Measurements from ENCODE around the gene CD99L2. TPM values are rescaled to one million over a fixed set of nuclear protein-coding genes. Genes with fewer than 3 reads are reported as not detected.

CD99L2 gene
- total RNA-seq, 1 experiment from 2014 or later: 54.7 TPM

DNA sequence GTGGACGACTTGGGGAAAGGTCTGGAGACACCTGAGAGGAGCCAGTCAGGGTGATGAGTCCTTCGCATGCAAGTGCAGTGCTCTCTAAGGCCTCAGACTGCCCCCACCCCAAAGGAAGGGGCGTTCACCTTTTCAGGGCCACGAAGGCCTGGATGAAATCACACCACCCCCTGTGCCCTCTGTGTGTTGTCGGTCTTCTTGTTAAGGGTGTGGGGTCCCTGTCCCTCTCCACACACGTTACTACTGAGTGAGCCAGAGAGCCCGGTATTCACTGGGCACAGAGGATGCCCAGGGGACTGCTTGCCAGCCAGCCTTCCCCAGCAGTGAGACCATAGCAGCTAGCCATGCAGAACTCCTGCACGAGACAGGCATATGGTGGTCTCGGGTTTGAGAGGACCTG, 133.2 kb downstream of the CD99L2 start:
- no peak for DNase-seq
- no peaks in the 10 kb centered on the region for H3K36me3 ChIP-seq
- H3K4me3 ChIP-seq: no peak overlapping the region
- H3K27me3 ChIP-seq: no peaks in the 10 kb centered on the region
- H3K9me3 ChIP-seq: no peaks in the 10 kb centered on the region

DNA sequence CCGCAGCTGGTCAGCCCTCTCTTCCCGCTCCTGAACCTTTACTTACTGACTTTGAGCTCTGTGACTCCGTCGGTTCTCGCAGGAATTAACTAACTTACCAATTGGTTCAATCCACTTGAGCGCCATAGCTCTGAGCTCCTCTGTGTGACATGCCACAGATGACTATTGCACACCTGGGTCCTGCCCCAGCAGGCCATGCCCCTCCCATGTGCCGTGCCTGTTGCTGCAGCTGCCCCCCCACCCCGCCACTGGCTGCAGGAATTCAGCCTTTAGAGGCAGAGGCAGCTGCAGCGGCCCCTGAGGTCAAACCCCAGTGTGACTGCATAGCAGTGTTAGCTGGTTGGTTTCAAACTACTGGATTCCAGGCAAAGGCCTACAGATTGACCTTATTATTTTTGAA, 134.7 kb downstream of the CD99L2 start:
- Histone ChIP-seq H3K9me3 (no peaks in the 10 kb centered on the region), H3K36me3 (no peaks in the 10 kb centered on the region), H3K27me3 (no peaks in the 10 kb centered on the region), H3K4me3 (no peak overlapping the region)
- DNase-seq: no peak

DNA sequence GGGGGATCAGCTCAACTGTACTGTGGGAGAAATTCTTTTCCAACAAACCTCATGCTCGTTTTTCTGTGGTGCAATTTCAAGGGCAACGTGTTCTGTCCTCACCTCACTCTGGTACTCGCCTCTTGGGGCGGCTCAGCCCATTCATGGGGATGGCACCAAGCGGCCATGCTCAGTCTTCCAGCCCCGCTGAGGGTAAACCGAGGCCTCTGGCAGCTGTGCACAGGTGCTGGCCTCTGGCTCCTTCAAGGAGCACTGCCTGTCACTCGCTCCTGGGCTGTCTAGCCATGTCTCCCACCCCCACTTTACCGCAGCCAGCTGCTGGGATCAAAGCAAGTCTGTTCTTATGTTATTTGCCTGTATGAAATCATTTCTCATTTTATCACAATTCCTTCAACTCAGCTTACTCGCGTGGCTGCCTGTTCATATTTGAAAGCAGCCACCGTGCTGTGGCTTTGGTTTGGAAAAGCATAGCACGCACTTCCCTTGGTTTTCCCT, 135.1 kb downstream of the CD99L2 start:
- no peaks in the 10 kb centered on the region for H3K27me3 ChIP-seq
- H3K4me3 ChIP-seq: no peak overlapping the region
- no peaks in the 10 kb centered on the region for H3K9me3 ChIP-seq
- DNase-seq: no peak
- no peaks in the 10 kb centered on the region for H3K36me3 ChIP-seq

DNA sequence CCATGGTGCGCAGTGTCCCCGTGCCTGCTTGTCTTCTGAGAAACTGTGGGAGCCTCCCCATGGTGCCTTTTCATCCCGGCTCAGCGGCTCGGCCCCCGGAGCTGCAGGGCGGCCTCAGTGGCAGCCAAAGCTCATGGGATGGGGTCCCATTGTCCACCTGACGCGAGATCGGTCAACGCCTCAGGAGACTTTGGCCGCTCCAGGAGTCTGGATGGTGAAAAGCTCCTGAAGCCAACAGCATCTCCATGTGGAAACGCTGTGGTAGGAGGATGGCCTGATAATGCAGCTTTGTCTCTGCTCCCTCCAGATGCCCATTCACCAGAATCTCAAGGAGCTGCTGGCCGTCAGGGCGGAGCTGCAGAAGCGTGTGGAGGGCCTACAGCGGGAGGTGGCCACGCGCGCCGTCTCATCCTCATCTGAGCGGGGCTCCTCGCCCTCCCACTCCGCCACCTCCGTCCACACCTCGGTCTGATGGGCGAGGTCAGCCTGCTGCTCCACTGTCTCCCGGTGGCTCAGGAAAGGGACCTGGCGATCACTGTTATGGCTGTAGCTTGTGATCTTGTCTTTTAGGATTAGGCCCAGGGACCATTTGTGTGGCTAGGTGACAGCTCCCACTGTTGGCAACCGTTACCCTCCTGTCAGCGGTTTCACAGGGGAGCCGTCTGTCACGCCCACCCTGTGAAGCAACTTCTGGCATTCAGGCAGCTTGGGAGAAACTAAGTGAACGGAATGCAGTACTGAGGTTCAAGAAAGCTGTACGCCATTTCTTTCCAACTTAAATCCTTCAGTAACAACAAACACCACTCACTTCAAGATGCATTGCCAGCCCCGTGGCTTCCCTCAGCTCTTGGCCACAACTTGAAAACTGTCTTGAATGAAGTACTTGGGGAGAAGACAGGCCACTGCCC, 136.0 kb downstream of the CD99L2 start:
- H3K9me3 ChIP-seq: no peaks in the 10 kb centered on the region
- no peak overlapping the region for H3K4me3 ChIP-seq
- no peaks in the 10 kb centered on the region for H3K27me3 ChIP-seq
- DNase-seq: no peak
- H3K36me3 ChIP-seq: no peaks in the 10 kb centered on the region

DNA sequence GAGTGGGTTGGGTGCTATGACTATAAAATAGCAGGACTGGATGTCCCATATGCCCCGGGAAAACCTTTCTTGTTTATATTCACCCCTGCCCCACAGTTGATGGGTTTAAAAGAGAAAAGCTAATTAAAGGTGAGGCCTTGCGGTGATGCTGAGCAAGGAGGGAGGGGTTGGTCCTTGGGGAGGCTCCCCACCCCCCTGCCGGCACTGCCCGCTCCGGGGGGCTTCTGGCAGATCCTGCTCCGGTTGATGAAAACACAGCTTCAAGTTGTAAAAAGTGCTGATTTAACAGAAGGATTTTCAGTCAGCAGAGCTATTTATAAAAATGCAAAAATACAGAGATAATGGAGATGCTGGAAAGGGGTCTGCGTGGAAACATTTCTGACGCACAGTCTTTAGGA, 136.7 kb downstream of the CD99L2 start:
- Histone ChIP-seq H3K4me3 (no peak overlapping the region), H3K36me3 (no peaks in the 10 kb centered on the region), H3K9me3 (no peaks in the 10 kb centered on the region), H3K27me3 (no peaks in the 10 kb centered on the region)
- no peak for DNase-seq

DNA sequence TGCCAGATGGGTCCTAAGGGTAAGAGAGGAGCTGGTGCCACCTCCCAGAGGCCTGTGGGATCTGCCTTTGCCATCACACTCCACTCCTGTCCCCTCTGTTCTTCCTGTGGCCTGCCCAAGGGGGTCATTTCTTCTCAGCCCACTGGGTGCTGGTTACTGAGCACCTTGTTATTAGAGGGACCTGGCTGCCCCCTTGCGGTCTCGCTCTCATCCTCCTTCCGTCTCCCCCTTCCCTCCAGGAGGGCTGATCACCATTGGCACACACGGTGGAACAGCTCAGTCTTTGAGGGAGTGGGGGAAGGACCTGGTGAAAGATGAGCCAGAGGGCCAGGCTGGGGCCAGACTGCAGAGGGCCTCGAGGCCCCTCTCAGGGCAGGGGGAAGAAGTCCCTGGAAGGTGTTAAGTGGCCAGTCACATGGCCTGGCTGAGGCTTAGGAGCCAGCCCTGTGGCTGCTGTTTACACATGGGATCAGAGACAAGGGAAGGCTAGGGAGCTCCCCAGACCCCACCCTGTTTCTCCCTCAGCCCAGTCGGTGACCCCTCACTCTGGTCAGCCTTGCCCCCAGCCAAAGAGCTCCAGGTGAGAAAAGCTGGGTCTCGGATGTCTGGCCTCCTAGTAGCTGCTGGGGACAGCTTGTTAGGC, 137.2 kb downstream of the CD99L2 start:
- no peaks in the 10 kb centered on the region for H3K9me3 ChIP-seq
- H3K36me3 ChIP-seq: no peaks in the 10 kb centered on the region
- H3K27me3 ChIP-seq: no peaks in the 10 kb centered on the region
- DNase-seq: no peak
- no peak overlapping the region for H3K4me3 ChIP-seq

DNA sequence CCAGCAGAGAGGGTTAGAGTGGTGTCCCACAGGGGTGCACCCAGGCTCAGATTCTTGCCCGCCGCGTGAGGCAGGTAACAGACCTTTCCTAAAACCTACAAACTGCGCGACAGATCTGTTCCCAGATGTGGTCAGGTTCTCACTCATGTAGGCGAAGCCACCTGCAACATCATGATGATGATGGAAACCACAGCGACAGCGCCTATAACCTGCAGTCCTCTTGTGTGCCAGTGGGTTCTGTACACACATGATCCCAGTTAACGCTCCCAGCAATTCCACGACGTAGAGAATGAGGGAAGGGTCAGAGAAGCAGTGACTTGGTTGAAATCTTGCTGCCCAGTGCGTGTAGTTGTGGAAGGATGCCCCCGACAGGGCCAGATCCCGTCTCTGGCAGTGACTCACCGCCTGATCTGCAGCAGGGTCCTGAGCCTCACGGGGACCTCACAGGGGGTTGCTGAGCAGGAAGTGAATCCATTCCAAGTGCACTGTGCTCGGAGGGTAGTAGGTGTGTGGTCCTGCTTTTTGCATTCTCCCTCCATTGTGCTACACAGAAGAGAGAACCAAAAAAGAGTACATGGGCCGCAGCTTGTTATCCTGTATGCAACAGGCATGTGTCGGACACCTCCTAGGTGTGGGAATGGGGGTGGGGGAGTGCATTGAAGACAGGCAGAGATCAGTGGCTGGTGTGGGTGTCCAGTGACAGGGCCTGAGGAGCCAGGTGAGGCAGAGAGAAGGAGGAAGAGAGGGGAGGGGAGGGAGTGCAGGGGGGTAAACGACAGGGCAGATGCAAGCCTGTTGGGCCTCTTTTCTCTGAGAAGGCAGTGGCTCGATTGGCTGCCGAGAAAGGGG, 138.7 kb downstream of the CD99L2 start:
- no peaks in the 10 kb centered on the region for H3K9me3 ChIP-seq
- no peak for DNase-seq
- H3K36me3 ChIP-seq: no peaks in the 10 kb centered on the region
- H3K4me3 ChIP-seq: no peak overlapping the region
- no peaks in the 10 kb centered on the region for H3K27me3 ChIP-seq

DNA sequence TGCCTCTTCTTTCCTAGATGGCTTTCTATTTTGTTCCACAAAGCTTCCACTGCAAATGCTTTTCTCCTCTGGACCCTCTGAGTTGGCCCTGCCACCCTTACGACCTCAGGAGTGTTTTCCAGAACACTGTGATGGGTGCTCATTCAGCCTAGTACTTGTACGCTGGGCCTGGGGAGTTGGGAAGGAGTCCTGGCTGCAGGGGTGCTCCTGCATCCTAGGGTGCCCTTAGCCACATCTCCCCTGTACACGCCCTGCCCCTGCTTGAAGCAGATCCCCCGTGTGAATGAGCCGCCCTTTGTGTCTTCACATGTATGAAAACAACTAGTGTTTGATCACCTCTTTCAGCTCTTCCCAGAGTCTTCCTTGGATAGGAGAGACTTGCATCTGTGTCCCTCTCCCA, 141.1 kb downstream of the CD99L2 start:
- H3K36me3 ChIP-seq: no peaks in the 10 kb centered on the region
- no peaks in the 10 kb centered on the region for H3K27me3 ChIP-seq
- no peak for DNase-seq
- H3K4me3 ChIP-seq: no peak overlapping the region
- H3K9me3 ChIP-seq: no peaks in the 10 kb centered on the region

DNA sequence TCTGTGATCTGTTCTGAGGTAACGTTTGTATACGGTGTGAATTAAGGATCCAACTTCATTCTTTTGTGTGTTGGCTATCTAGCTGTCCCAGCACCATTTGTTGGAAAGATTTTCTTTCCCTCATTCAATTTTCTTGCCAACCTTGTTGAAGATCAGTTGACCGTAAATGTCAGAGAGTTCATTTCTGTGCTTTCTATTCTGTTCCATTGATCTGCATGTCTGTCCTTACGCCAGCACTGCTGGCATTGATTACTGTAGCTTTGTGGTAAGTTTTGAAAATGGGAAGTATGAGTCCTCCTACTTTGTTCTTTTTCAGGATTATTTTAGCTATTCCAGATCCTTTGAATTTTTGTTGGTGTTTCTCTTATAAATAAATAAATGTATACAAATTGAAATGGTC, 144.5 kb downstream of the CD99L2 start:
- Histone ChIP-seq H3K36me3 (no peaks in the 10 kb centered on the region), H3K4me3 (no peak overlapping the region), H3K27me3 (no peaks in the 10 kb centered on the region), H3K9me3 (no peaks in the 10 kb centered on the region)
- DNase-seq: no peak

DNA sequence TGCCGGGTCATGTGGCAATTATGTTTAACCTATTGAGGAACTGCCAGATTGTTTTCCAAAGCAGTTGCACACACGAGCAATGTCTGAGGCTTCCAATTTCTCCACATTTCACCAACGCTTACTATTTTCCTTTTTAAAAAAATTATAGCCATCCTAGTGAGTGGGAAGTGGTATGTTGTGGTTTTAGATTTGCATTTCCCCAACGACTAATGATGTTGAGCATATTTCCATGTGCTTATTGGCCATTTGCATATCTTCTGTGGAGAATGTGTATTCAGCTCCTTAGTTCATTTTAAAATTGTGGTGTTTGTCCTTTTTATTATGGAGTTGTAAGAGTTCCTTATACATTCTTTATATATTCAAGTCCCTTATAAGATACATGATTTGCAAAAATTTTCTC, 145.1 kb downstream of the CD99L2 start:
- no peak for DNase-seq
- no peaks in the 10 kb centered on the region for H3K9me3 ChIP-seq

DNA sequence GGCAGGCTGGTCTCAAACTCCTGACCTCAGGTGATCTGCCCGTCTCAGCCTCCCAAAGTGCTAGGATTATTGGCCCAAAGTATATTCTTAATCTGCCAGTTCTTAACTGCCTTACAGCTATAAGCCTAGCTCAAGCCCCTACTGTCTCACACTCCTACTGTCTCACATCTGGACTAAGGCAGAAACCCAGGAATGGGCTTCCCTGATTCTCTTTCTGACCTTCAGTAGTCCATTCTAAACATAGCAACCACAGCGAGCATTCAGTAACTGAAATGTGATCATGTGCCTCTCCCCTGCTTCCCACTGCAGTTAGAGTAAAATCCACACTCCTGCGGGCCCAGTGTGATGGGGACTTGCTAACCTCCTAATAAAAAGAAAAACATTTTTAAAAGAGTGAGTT, 146.3 kb downstream of the CD99L2 start:
- Histone ChIP-seq H3K27me3 (no peaks in the 10 kb centered on the region), H3K4me3 (no peak overlapping the region), H3K36me3 (no peaks in the 10 kb centered on the region), H3K9me3 (no peaks in the 10 kb centered on the region)
- no peak for DNase-seq

More for the DNA sequence above, 145.1 kb downstream of the CD99L2 start:
- Histone ChIP-seq H3K4me3 (no peak overlapping the region), H3K36me3 (no peaks in the 10 kb centered on the region), H3K27me3 (no peaks in the 10 kb centered on the region)

DNA sequence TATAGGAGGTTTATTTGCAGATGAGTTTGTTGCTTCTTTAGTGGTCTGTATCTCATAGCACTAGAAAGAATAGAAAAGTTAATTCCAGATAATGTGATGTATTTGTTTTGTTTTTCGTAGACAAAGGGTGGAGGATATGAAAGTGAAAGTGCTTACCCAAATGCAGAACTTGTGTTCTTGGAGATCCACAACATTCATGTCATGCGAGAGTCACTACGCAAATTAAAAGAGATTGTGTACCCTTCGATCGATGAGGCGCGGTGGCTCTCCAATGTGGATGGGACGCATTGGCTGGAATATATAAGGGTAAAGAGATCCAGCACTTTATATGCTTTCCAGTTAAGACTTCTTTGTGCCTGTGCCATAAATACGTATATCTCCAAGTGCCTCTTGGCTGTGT, 162.0 kb downstream of the CD99L2 start:
- Histone ChIP-seq H3K27me3 (no peaks in the 10 kb centered on the region), H3K9me3 (no peaks in the 10 kb centered on the region), H3K36me3 (peaks cover 3% of the 10 kb centered on the region), H3K4me3 (no peak overlapping the region)
- DNase-seq: no peak

DNA sequence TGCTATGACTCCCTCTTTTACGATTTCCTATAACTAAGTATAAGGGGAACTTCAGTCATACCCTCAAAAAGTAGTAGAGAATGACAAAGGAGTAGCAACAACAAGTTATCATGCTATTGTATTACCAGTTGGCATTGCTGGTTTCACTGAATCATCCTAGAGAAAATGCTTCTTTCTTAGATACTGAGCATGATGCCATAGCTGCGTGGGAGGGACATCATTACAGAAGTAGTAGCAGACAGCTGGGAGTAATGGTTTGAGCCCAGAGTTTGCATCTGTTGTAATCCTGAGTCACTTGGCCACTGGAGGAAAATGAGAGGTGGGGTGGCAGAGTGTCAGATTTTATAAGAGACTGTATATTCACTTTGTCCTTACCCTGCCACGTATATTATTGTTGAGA, 166.7 kb downstream of the CD99L2 start:
- Histone ChIP-seq H3K27me3 (no peaks in the 10 kb centered on the region), H3K9me3 (no peaks in the 10 kb centered on the region), H3K36me3 (peaks cover 2% of the 10 kb centered on the region), H3K4me3 (no peak overlapping the region)
- DNase-seq: peak; percentile 87

DNA sequence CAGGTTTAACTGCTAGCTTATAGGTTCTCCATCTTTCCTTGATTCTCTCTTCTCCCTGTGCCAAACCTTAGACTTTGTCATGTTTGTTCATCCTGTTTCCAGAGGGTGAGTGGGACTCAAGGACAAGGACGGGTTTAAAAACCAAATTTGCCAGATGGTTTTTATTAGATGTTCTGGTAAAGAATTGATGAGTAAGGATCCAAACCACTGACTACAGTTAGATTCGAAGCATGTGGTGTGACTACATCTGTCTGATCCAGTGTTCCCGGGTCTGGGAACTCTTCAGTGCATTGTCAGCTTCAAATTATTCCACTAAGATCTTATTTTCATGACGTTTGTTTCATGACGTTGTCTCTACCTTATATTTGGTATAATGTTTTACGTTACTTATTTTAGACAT, 167.7 kb downstream of the CD99L2 start:
- DNase-seq: no peak
- Histone ChIP-seq H3K27me3 (no peaks in the 10 kb centered on the region), H3K36me3 (peaks cover 2% of the 10 kb centered on the region), H3K9me3 (no peaks in the 10 kb centered on the region), H3K4me3 (no peak overlapping the region)

DNA sequence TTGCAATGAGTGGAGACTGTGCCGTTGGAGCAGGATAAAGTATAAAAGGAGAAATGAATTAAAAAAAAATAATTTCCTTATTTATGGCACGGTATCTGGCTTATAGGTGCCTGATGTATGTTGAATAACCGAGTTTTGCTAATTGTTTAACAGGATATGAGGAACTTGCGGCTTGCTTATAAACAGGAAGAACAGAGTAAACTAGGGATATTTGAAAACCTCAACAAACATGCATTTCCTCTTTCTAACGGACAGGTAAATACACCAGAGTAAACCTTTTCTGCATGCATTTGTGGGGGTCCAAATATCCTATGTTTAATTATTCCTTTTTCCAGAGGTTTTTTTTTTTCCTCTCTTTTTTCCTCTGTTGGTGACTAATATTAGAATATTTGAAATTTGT, 168.5 kb downstream of the CD99L2 start:
- no peaks in the 10 kb centered on the region for H3K27me3 ChIP-seq
- peaks cover 2% of the 10 kb centered on the region for H3K36me3 ChIP-seq
- H3K4me3 ChIP-seq: no peak overlapping the region
- DNase-seq: no peak
- H3K9me3 ChIP-seq: no peaks in the 10 kb centered on the region

DNA sequence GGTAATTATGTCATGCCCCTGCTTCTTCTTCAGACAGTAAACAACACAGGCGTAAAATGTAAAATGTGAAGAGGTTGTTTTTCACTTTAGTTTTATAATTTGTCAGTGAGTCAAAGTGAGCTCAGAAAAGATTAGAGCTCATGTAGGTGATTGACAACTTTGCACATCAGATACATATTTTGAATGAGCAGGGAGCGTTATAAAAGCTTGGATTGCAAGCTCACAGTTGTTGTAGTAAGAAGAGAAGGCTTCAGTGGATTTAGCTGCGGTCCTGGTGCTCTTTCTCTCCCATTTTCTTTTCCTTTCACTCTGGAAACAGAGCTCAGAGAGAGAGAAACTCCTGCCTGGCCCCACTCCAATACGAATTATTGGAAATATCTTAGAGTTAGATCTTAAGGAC, 178.8 kb downstream of the CD99L2 start:
- no peak for DNase-seq

More for the DNA sequence above, 178.8 kb downstream of the CD99L2 start:
- H3K27me3 ChIP-seq: no peaks in the 10 kb centered on the region
- H3K9me3 ChIP-seq: no peaks in the 10 kb centered on the region
- no peaks in the 10 kb centered on the region for H3K36me3 ChIP-seq
- H3K4me3 ChIP-seq: no peak overlapping the region

Measured in MG63 (cell line).